GM12864 (cell line): ENCODE data around the gene CPSF6.

Experiments
- DNase-seq: peaks from one replicate; pipeline ENCODE4 v3.0.0-alpha.2; 2011; ENCODE audit warnings: low read depth
- H3K4me3 ChIP-seq: 2 replicates; pipeline ENCODE4 v1.5.1; 2011; ENCODE audit warnings: mild to moderate bottlenecking, low read depth, low read length, control low read depth
- CTCF ChIP-seq: IDR thresholded peaks from 2 replicates; pipeline ENCODE4 v1.5.1; 2011; ENCODE audit warnings: low read depth, mild to moderate bottlenecking, moderate library complexity, low read length, control low read depth, inconsistent platforms; ENCODE audit errors: missing control alignments

Gene CPSF6

GRCh38 chr12:69225251-69225910 is 14.0 kb upstream of the CPSF6 start:
- H3K4me3 ChIP-seq: no peak overlapping the region
- TF ChIP-seq CTCF: no peak
- no peak for DNase-seq

GRCh38 chr12:69231479-69231878 is 7.9 kb upstream of the CPSF6 start:
- DNase-seq: no peak
- no peak for TF ChIP-seq CTCF
- no peak overlapping the region for H3K4me3 ChIP-seq

- TF ChIP-seq CTCF: no peak
- peak overlapping the region; percentile 44 for H3K4me3 ChIP-seq
- no peak for DNase-seq
Observed at GRCh38 chr12:69238589-69239351, 599 bp upstream of the CPSF6 start.

GRCh38 chr12:69239922-69240630 is 707 bp downstream of the CPSF6 start:
- no peak for DNase-seq
- no peak for TF ChIP-seq CTCF
- peak overlapping the region; percentile 95 for H3K4me3 ChIP-seq

GRCh38 chr12:69240631-69240995 is 1.2 kb downstream of the CPSF6 start:
- TF ChIP-seq CTCF: no peak
- peak; percentile 27 for DNase-seq
- H3K4me3 ChIP-seq: peak overlapping the region; percentile 95

GRCh38 chr12:69241438-69242092 is 2.2 kb downstream of the CPSF6 start:
- no peak for TF ChIP-seq CTCF
- no peak for DNase-seq

More at GRCh38 chr12:69241438-69242092, 2.2 kb downstream of the CPSF6 start:
- H3K4me3 ChIP-seq: peak overlapping the region; percentile 95; the same call in 1 of the 2 replicates
